Breast epithelium (tissue), 3 donors: Measurements from ENCODE around the gene FAF1.

Experiments
- POLR2A ChIP-seq: fragments of 450-650 bp; IDR thresholded peaks from one replicate; pipeline ENCODE4 v1.6.1; 2016; ENCODE audit warnings: antibody characterized with exemption, mild to moderate bottlenecking, moderate library complexity
- TF ChIP-seq, protein P1 (sequence below), 3 donors: fragments of 450-650 bp; IDR thresholded peaks; one replicate each; pipeline ENCODE4 v1.5.1; 2016 to 2017; ENCODE audit warnings: antibody characterized with exemption in 3 of 3, mild to moderate bottlenecking in 3 of 3, moderate library complexity in 3 of 3

DNA sequence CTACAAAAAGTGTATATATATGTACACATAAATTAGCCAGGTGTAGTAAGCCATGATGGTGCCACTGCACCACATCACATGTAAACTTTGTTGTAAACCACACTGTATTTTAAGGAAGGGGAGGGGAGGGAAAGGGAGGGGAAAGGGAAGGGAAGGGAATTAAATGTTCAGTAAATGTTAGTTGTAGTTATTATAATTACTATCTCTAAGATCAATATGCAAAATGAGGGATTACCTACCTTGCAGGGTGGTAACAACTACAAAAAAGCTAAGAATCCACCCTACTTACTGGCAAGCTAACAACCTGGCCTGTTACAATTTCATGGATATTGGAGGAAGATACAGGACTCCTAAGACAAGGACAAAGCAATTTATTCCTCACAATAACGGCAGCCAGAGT, 17.7 kb downstream of the FAF1 start:
- TF ChIP-seq, protein P1, sequence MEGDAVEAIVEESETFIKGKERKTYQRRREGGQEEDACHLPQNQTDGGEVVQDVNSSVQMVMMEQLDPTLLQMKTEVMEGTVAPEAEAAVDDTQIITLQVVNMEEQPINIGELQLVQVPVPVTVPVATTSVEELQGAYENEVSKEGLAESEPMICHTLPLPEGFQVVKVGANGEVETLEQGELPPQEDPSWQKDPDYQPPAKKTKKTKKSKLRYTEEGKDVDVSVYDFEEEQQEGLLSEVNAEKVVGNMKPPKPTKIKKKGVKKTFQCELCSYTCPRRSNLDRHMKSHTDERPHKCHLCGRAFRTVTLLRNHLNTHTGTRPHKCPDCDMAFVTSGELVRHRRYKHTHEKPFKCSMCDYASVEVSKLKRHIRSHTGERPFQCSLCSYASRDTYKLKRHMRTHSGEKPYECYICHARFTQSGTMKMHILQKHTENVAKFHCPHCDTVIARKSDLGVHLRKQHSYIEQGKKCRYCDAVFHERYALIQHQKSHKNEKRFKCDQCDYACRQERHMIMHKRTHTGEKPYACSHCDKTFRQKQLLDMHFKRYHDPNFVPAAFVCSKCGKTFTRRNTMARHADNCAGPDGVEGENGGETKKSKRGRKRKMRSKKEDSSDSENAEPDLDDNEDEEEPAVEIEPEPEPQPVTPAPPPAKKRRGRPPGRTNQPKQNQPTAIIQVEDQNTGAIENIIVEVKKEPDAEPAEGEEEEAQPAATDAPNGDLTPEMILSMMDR (IDR thresholded peaks at IDR 0.05) = no peak
- no peak for TF ChIP-seq POLR2A
